ENCODE measurements around the gene SUMO3.

GRCh38 chr21:44842087-44842486 lies 24.2 kb upstream of the SUMO3 start:
- TF ChIP-seq CTCF (conservative IDR thresholded peaks at IDR 0.05) (no peak), EZH2 (IDR thresholded peaks at IDR 0.05; ENCODE audit: low read depth) (no peak)

All from PC-9 (cell line).